CD4-positive, CD25-positive, alpha-beta regulatory T cell (primary cell): Measurements from ENCODE around the gene APBB1IP. TPM values are rescaled to one million over a fixed set of nuclear protein-coding genes. Genes with fewer than 3 reads are reported as not detected.
"Not testable (repeated sequence)": the region's sequence is repeated elsewhere in the genome, so short reads cannot be mapped to it uniquely, and the experiment has no call there.

ENCODE experiments used
- ATAC-seq, 2 donors: fragments of 150-1000 bp; cut with Tn5 transposase; one replicate each; pipeline ENCODE4 v1.10.0; 2021; ENCODE audit warnings: low read depth in 2 of 2, moderate number of reproducible peaks in 2 of 2, moderate library complexity in 1 of 2
- DNase-seq, 3 donors: peaks; one replicate each; pipeline versions ENCODE4 v3.0.0 to v3.0.0-alpha.2; 2012 to 2022; ENCODE audit warnings: mixed read lengths in 1 of 3
- H3K27ac ChIP-seq: one replicate; pipeline ENCODE4 v1.7.0; 2013; ENCODE audit warnings: mild to moderate bottlenecking, low read length; ENCODE audit not compliant: insufficient read depth, poor library complexity, severe bottlenecking
- H3K27me3 ChIP-seq: one replicate; pipeline ENCODE4 v1.7.0; 2013; ENCODE audit warnings: low read length; ENCODE audit not compliant: control insufficient read depth, insufficient read depth
- H3K36me3 ChIP-seq: one replicate; pipeline ENCODE4 v1.7.0; 2013; ENCODE audit warnings: mild to moderate bottlenecking, low read length, moderate library complexity; ENCODE audit not compliant: control insufficient read depth, insufficient read depth
- H3K4me1 ChIP-seq: 2 replicates; pipeline ENCODE4 v1.7.0; 2013; ENCODE audit warnings: mild to moderate bottlenecking, low read length; ENCODE audit not compliant: insufficient read depth, control insufficient read depth, poor library complexity, severe bottlenecking
- H3K4me3 ChIP-seq: one replicate; pipeline ENCODE4 v1.7.0; 2013; ENCODE audit warnings: low read depth, mild to moderate bottlenecking, low read length, moderate library complexity
- H3K9me3 ChIP-seq, 2 experiments: 1 replicate in 1 of 2; 2 replicates in 1 of 2; pipeline ENCODE4 v1.7.0; 2013; ENCODE audit warnings: low read length in 2 of 2, mild to moderate bottlenecking in 1 of 2, moderate library complexity in 1 of 2; ENCODE audit not compliant: control insufficient read depth in 2 of 2
- H3K27ac Mint-ChIP-seq, 3 donors: one replicate each; pipeline ENCODE4 v1.8.0; 2020 to 2022; ENCODE audit warnings: mild to moderate bottlenecking in 3 of 3, mixed read lengths in 3 of 3, moderate library complexity in 2 of 3
- H3K27me3 Mint-ChIP-seq: one replicate; pipeline ENCODE4 v1.8.0; 2022; ENCODE audit warnings: mild to moderate bottlenecking, mixed read lengths
- H3K36me3 Mint-ChIP-seq: one replicate; pipeline ENCODE4 v1.8.0; 2020; ENCODE audit warnings: mixed read lengths
- H3K4me1 Mint-ChIP-seq, 4 donors: one replicate each; pipeline ENCODE4 v1.8.0; 2020 to 2022; ENCODE audit warnings: mixed read lengths in 4 of 4, mild to moderate bottlenecking in 1 of 4
- H3K4me3 Mint-ChIP-seq, 4 donors: one replicate each; pipeline ENCODE4 v1.8.0; 2020 to 2022; ENCODE audit warnings: mild to moderate bottlenecking in 4 of 4, mixed read lengths in 4 of 4, moderate library complexity in 3 of 4
- H3K9me3 Mint-ChIP-seq, 7 donors: one replicate each; pipeline ENCODE4 v1.8.0; 2020 to 2022; ENCODE audit warnings: mixed read lengths in 7 of 7, mild to moderate bottlenecking in 3 of 7, moderate library complexity in 2 of 7
- polyA plus RNA-seq, 4 donors: library from polyadenylated mRNA; unstranded; fragments of 300-500 nt; fragmentation: Illumina TruSeq; gene quantifications; one replicate each; pipeline ENCODE4 v1.2.3, GENCODE V29; 2021
- total RNA-seq: library from RNA; stranded (reverse); gene quantifications from one replicate; pipeline ENCODE4 v1.2.3, GENCODE V29; 2022

The APBB1IP gene
- total and polyA plus RNA-seq, 5 donors from 2014 or later: 44.1 to 86.4 (median 51.3) TPM

- Mint-ChIP-seq H3K4me1 (peaks cover 41 to 87% (median 55%) of the 10 kb centered on the region in 4 donors), H3K27ac (peak overlapping the region; percentile 95 to 99 (median 96)), H3K27me3 (no peaks in the 10 kb centered on the region), H3K9me3 (no peaks in the 10 kb centered on the region), H3K4me3 (peak overlapping the region; percentile 45 to 79 (median 74)), H3K36me3 (peaks cover 13% of the 10 kb centered on the region)
- Histone ChIP-seq H3K27ac (peak overlapping the region; percentile 94), H3K27me3 (no peaks in the 10 kb centered on the region), H3K9me3 (no peaks in the 10 kb centered on the region), H3K4me1 (peaks cover 70% of the 10 kb centered on the region), H3K36me3 (peaks cover 19% of the 10 kb centered on the region), H3K4me3 (peak overlapping the region; percentile 82)
- DNase-seq: peak; percentile 70 to 89 (median 70)
- peak; percentile 90 to 91 for ATAC-seq
These were observed 49.1 kb downstream of the APBB1IP start for GRCh38 chr10:26486990-26487850.

- Mint-ChIP-seq H3K27me3 (no peaks in the 10 kb centered on the region), H3K36me3 (peaks cover 22% of the 10 kb centered on the region), H3K9me3 (peaks cover 0 to 1% (median 0%) of the 10 kb centered on the region in 7 donors), H3K27ac (peak overlapping the region; percentile 95 to 99 (median 96)), H3K4me3 (peak overlapping the region in 3 of 4 donors; percentile 33 to 56 (median 41)), H3K4me1 (peaks cover 41 to 82% (median 50%) of the 10 kb centered on the region in 4 donors)
- DNase-seq (no peak), ATAC-seq (no peak)
- peak overlapping the region; percentile 94 for H3K27ac ChIP-seq
- H3K4me1 ChIP-seq: peaks cover 59% of the 10 kb centered on the region
- no peak overlapping the region for H3K4me3 ChIP-seq
- H3K36me3 ChIP-seq: peaks cover 29% of the 10 kb centered on the region
- no peaks in the 10 kb centered on the region for H3K27me3 ChIP-seq
- H3K9me3 ChIP-seq: no peaks in the 10 kb centered on the region
These were observed 50.2 kb downstream of the APBB1IP start for GRCh38 chr10:26488344-26488743.

- peak overlapping the region; percentile 95 to 99 (median 96) for H3K27ac Mint-ChIP-seq
- peaks cover 39 to 75% (median 45%) of the 10 kb centered on the region in 4 donors for H3K4me1 Mint-ChIP-seq
- peaks cover 36% of the 10 kb centered on the region for H3K36me3 ChIP-seq
- peaks cover 52% of the 10 kb centered on the region for H3K4me1 ChIP-seq
- H3K27me3 Mint-ChIP-seq: no peaks in the 10 kb centered on the region
- peak overlapping the region; percentile 94 for H3K27ac ChIP-seq
- ATAC-seq (no peak), DNase-seq (no peak)
- no peaks in the 10 kb centered on the region for H3K27me3 ChIP-seq
- H3K36me3 Mint-ChIP-seq: peaks cover 29% of the 10 kb centered on the region
- H3K4me3 ChIP-seq: no peak overlapping the region
- H3K9me3 Mint-ChIP-seq: peaks cover 0 to 1% (median 0%) of the 10 kb centered on the region in 7 donors
- H3K4me3 Mint-ChIP-seq: peak overlapping the region in 2 of 4 donors; percentile 33 to 56
- no peaks in the 10 kb centered on the region for H3K9me3 ChIP-seq
These were observed 50.9 kb downstream of the APBB1IP start for GRCh38 chr10:26489081-26489480.

- H3K27me3 Mint-ChIP-seq, H3K9me3 Mint-ChIP-seq, H3K4me3 Mint-ChIP-seq, DNase-seq, H3K4me3 ChIP-seq, H3K27me3 ChIP-seq, H3K9me3 ChIP-seq, ATAC-seq, H3K27ac ChIP-seq: not testable (repeated sequence)
- Histone ChIP-seq H3K36me3 (peaks cover 49% of the 10 kb centered on the region), H3K4me1 (peaks cover 44% of the 10 kb centered on the region)
- Mint-ChIP-seq H3K36me3 (peaks cover 37% of the 10 kb centered on the region), H3K27ac (peak overlapping the region in 1 of 3 donors; percentile 32), H3K4me1 (peaks cover 38 to 66% (median 42%) of the 10 kb centered on the region in 4 donors)
These were observed 52.2 kb downstream of the APBB1IP start for GRCh38 chr10:26490367-26490766.

- no peak overlapping the region for H3K4me3 Mint-ChIP-seq
- no peak for DNase-seq
- H3K9me3 Mint-ChIP-seq: peaks cover 0 to 1% (median 0%) of the 10 kb centered on the region in 7 donors
- peaks cover 35% of the 10 kb centered on the region for H3K4me1 ChIP-seq
- no peak overlapping the region for H3K4me3 ChIP-seq
- no peaks in the 10 kb centered on the region for H3K9me3 ChIP-seq
- no peak overlapping the region for H3K27ac Mint-ChIP-seq
- H3K4me1 Mint-ChIP-seq: peaks cover 31 to 64% (median 36%) of the 10 kb centered on the region in 4 donors
- H3K27me3 ChIP-seq: no peaks in the 10 kb centered on the region
- no peak for ATAC-seq
- H3K36me3 ChIP-seq: peaks cover 56% of the 10 kb centered on the region
- no peaks in the 10 kb centered on the region for H3K27me3 Mint-ChIP-seq
- H3K36me3 Mint-ChIP-seq: peaks cover 41% of the 10 kb centered on the region
- no peak overlapping the region for H3K27ac ChIP-seq
These were observed 53.1 kb downstream of the APBB1IP start for GRCh38 chr10:26491276-26491675.

GRCh38 chr10:26491934-26492333 is 53.8 kb downstream of the APBB1IP start:
- Histone ChIP-seq H3K36me3 (peaks cover 62% of the 10 kb centered on the region), H3K4me3 (no peak overlapping the region), H3K4me1 (peaks cover 28% of the 10 kb centered on the region), H3K27ac (no peak overlapping the region), H3K27me3 (no peaks in the 10 kb centered on the region), H3K9me3 (no peaks in the 10 kb centered on the region)
- peaks cover 0 to 1% (median 0%) of the 10 kb centered on the region in 7 donors for H3K9me3 Mint-ChIP-seq
- no peak overlapping the region for H3K4me3 Mint-ChIP-seq
- ATAC-seq: no peak
- H3K27ac Mint-ChIP-seq: peak overlapping the region; percentile 67 to 89 (median 85)
- DNase-seq: no peak
- peaks cover 27 to 59% (median 30%) of the 10 kb centered on the region in 4 donors for H3K4me1 Mint-ChIP-seq
- peaks cover 44% of the 10 kb centered on the region for H3K36me3 Mint-ChIP-seq
- no peaks in the 10 kb centered on the region for H3K27me3 Mint-ChIP-seq

- H3K27me3 ChIP-seq, H3K9me3 ChIP-seq, H3K9me3 Mint-ChIP-seq, H3K27ac ChIP-seq, H3K4me3 Mint-ChIP-seq, ATAC-seq, H3K27me3 Mint-ChIP-seq, H3K4me3 ChIP-seq, DNase-seq: not testable (repeated sequence)
- Mint-ChIP-seq H3K27ac (peak overlapping the region; percentile 67 to 89 (median 85)), H3K36me3 (peaks cover 44% of the 10 kb centered on the region), H3K4me1 (peaks cover 19 to 52% (median 22%) of the 10 kb centered on the region in 4 donors)
- H3K36me3 ChIP-seq: peaks cover 70% of the 10 kb centered on the region
- H3K4me1 ChIP-seq: peaks cover 20% of the 10 kb centered on the region
These were observed 54.6 kb downstream of the APBB1IP start for GRCh38 chr10:26492725-26493124.
